Measurements from ENCODE around the gene EMILIN2. TPM values are rescaled to one million over a fixed set of nuclear protein-coding genes. Genes with fewer than 3 reads are reported as not detected.

Gene EMILIN2
- total RNA-seq, 1 donor from 2014 or later, result 29.6 TPM

DNA sequence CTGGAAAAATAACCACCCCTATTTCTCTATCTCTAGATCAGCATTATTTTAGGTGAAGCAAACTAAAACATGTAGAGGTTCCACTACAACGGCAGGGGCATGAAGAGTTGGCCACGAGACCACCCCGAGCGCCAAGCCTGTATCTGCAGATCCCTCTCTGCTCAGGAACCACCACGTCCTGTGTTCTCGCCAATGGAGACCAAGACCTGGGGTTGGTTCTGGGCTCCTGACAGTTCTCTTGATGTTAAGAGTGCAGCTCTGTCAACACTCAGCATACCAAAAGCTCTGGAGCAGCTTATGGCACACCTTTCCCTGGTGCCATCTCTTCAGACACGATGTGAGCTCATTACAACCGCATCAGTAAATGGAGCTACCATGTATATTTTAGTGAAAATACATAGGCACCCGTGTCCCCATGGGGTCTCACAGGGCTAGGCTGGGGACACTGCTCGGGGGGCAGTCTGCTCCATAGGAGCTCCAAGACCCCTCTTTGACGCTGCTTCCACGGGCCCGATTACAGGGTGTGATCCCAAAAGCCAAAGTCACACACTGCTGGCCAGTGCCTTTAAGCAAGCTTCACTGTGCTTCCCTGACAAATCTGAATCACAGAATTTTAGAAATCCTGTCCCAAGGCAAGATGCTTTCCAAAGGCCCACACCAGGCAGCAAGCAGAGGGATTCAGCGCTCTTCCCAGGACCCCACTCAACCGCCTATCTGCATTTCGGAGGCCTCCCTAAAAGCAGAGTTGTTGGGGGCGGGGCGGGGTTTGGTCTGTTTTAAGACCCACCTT is 72.2 kb downstream of the EMILIN2 start:
- no peak overlapping the region for H3K27ac Mint-ChIP-seq (ENCODE audit: unreplicated experiment)
- Histone ChIP-seq H3K79me2 (ENCODE audit: insufficient read depth, low read length) (no peaks in the 10 kb centered on the region), H3K27me3 (ENCODE audit: insufficient read depth, low read length) (no peaks in the 10 kb centered on the region), H3K36me3 (ENCODE audit: insufficient read depth, low read length) (peaks cover 15% of the 10 kb centered on the region), H3K9me3 (ENCODE audit: insufficient read depth, low read depth, low read length) (no peaks in the 10 kb centered on the region), H3K4me2 (ENCODE audit: low read length) (no peak overlapping the region), H3K4me1 (ENCODE audit: insufficient read depth, low read length) (peaks cover 8% of the 10 kb centered on the region), H2AFZ (ENCODE audit: low read depth, low read length) (no peak overlapping the region), H3K27ac (ENCODE audit: low read depth, low read length) (no peak overlapping the region), H3K9ac (ENCODE audit: low read length) (no peak overlapping the region), H3K4me3 (ENCODE audit: insufficient read depth, low read depth, low read length) (no peak overlapping the region), H4K20me1 (ENCODE audit: insufficient read depth, low read length) (peaks cover 9% of the 10 kb centered on the region)
- DNase-seq (ENCODE audit: low read depth), result no peak
- no peaks in the 10 kb centered on the region for H3K9me3 Mint-ChIP-seq (ENCODE audit: unreplicated experiment)
- peaks cover 17% of the 10 kb centered on the region for H3K36me3 Mint-ChIP-seq (ENCODE audit: low read depth, unreplicated experiment)
- TF ChIP-seq, protein P1, sequence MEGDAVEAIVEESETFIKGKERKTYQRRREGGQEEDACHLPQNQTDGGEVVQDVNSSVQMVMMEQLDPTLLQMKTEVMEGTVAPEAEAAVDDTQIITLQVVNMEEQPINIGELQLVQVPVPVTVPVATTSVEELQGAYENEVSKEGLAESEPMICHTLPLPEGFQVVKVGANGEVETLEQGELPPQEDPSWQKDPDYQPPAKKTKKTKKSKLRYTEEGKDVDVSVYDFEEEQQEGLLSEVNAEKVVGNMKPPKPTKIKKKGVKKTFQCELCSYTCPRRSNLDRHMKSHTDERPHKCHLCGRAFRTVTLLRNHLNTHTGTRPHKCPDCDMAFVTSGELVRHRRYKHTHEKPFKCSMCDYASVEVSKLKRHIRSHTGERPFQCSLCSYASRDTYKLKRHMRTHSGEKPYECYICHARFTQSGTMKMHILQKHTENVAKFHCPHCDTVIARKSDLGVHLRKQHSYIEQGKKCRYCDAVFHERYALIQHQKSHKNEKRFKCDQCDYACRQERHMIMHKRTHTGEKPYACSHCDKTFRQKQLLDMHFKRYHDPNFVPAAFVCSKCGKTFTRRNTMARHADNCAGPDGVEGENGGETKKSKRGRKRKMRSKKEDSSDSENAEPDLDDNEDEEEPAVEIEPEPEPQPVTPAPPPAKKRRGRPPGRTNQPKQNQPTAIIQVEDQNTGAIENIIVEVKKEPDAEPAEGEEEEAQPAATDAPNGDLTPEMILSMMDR (IDR thresholded peaks at IDR 0.05; ENCODE audit: insufficient read depth, low read depth, low read length), result no peak
- no peak for TF ChIP-seq EZH2 (IDR thresholded peaks at IDR 0.05; ENCODE audit: insufficient read depth, low read length)
- H3K4me3 Mint-ChIP-seq (ENCODE audit: unreplicated experiment), result no peak overlapping the region
- peaks cover 5% of the 10 kb centered on the region for H3K4me1 Mint-ChIP-seq (ENCODE audit: low read depth, unreplicated experiment)
- no peaks in the 10 kb centered on the region for H3K27me3 Mint-ChIP-seq (ENCODE audit: low read depth, unreplicated experiment)
- FAIRE-seq, result no peak

DNA sequence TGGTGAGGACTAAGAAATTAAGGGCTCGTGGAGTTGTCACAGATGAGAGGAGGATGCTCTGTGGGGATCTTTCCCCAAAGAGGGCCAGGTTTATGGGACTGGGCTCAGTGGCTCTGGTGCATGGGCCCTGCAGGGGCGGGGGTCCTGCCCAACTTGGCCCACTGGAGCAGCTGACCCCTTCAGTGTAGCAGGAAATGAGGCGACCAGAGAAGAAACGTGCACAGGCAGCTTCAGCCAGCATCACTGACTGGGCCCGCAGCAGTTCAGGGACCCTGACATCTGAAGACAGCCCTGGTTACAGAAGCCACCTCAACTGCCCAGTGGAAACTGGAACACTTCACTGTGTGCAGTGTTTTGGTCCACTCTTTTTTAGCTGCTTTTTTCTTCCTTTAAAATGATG is 72.8 kb downstream of the EMILIN2 start:
- Histone ChIP-seq H2AFZ (ENCODE audit: low read depth, low read length) (no peak overlapping the region), H3K36me3 (ENCODE audit: insufficient read depth, low read length) (peaks cover 18% of the 10 kb centered on the region), H4K20me1 (ENCODE audit: insufficient read depth, low read length) (peaks cover 3% of the 10 kb centered on the region), H3K4me2 (ENCODE audit: low read length) (no peak overlapping the region), H3K4me1 (ENCODE audit: insufficient read depth, low read length) (peaks cover 8% of the 10 kb centered on the region), H3K9me3 (ENCODE audit: insufficient read depth, low read depth, low read length) (no peaks in the 10 kb centered on the region), H3K9ac (ENCODE audit: low read length) (no peak overlapping the region), H3K27ac (ENCODE audit: low read depth, low read length) (no peak overlapping the region), H3K79me2 (ENCODE audit: insufficient read depth, low read length) (no peaks in the 10 kb centered on the region), H3K27me3 (ENCODE audit: insufficient read depth, low read length) (no peaks in the 10 kb centered on the region), H3K4me3 (ENCODE audit: insufficient read depth, low read depth, low read length) (no peak overlapping the region)
- no peak overlapping the region for H3K27ac Mint-ChIP-seq (ENCODE audit: unreplicated experiment)
- peaks cover 21% of the 10 kb centered on the region for H3K36me3 Mint-ChIP-seq (ENCODE audit: low read depth, unreplicated experiment)
- no peaks in the 10 kb centered on the region for H3K27me3 Mint-ChIP-seq (ENCODE audit: low read depth, unreplicated experiment)
- TF ChIP-seq, protein P1 (IDR thresholded peaks at IDR 0.05; ENCODE audit: insufficient read depth, low read depth, low read length), result no peak
- TF ChIP-seq EZH2 (IDR thresholded peaks at IDR 0.05; ENCODE audit: insufficient read depth, low read length), result no peak
- no peaks in the 10 kb centered on the region for H3K9me3 Mint-ChIP-seq (ENCODE audit: unreplicated experiment)
- FAIRE-seq (no peak), DNase-seq (ENCODE audit: low read depth) (no peak)
- H3K4me1 Mint-ChIP-seq (ENCODE audit: low read depth, unreplicated experiment), result peaks cover 5% of the 10 kb centered on the region
- no peak overlapping the region for H3K4me3 Mint-ChIP-seq (ENCODE audit: unreplicated experiment)

DNA sequence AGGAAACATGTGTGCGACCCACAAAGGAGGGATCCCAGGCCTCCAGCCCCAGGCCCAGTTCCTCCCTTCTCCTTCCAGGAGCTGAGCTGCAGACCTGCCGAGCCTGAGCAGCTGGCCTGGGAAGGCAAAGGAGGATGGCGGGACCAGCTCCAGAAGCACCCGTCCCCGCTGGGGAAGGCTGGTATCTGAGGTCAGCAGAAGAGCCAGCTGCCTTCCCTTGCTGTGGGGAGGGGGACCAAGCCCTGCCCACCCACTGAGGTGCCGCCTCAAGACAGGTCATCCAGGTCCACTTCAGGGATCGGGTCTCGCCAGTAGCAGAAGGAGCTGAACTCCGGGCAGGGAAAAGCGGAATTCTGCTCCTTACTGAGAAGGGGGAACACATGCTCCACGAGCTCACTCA is 73.2 kb downstream of the EMILIN2 start:
- Histone ChIP-seq H3K4me1 (ENCODE audit: insufficient read depth, low read length) (peaks cover 8% of the 10 kb centered on the region), H3K36me3 (ENCODE audit: insufficient read depth, low read length) (peaks cover 21% of the 10 kb centered on the region), H3K4me2 (ENCODE audit: low read length) (no peak overlapping the region), H2AFZ (ENCODE audit: low read depth, low read length) (no peak overlapping the region), H3K27ac (ENCODE audit: low read depth, low read length) (no peak overlapping the region), H4K20me1 (ENCODE audit: insufficient read depth, low read length) (peaks cover 3% of the 10 kb centered on the region), H3K9ac (ENCODE audit: low read length) (no peak overlapping the region), H3K79me2 (ENCODE audit: insufficient read depth, low read length) (no peaks in the 10 kb centered on the region), H3K27me3 (ENCODE audit: insufficient read depth, low read length) (no peaks in the 10 kb centered on the region), H3K4me3 (ENCODE audit: insufficient read depth, low read depth, low read length) (no peak overlapping the region), H3K9me3 (ENCODE audit: insufficient read depth, low read depth, low read length) (no peaks in the 10 kb centered on the region)
- Mint-ChIP-seq H3K27me3 (ENCODE audit: low read depth, unreplicated experiment) (no peaks in the 10 kb centered on the region), H3K36me3 (ENCODE audit: low read depth, unreplicated experiment) (peaks cover 22% of the 10 kb centered on the region), H3K27ac (ENCODE audit: unreplicated experiment) (no peak overlapping the region), H3K4me3 (ENCODE audit: unreplicated experiment) (no peak overlapping the region), H3K4me1 (ENCODE audit: low read depth, unreplicated experiment) (peaks cover 5% of the 10 kb centered on the region), H3K9me3 (ENCODE audit: unreplicated experiment) (no peaks in the 10 kb centered on the region)
- no peak for FAIRE-seq
- DNase-seq (ENCODE audit: low read depth), result no peak
- no peak for TF ChIP-seq EZH2 (IDR thresholded peaks at IDR 0.05; ENCODE audit: insufficient read depth, low read length)
- TF ChIP-seq, protein P1 (IDR thresholded peaks at IDR 0.05; ENCODE audit: insufficient read depth, low read depth, low read length), result no peak

Data from astrocyte (in vitro differentiated cells and primary cell).